GM19395 (cell line): Measurements from ENCODE around the gene HPSE2.
"Not testable (repeated sequence)": the region's sequence is repeated elsewhere in the genome, so short reads cannot be mapped to it uniquely, and the experiment has no call there.

Experiments used
- ATAC-seq: cut with Tn5 transposase; IDR thresholded peaks from one replicate; pipeline ENCODE4 v1.9.1; 2021; ENCODE audit warnings: mild to moderate bottlenecking, moderate library complexity; ENCODE audit not compliant: unreplicated experiment

The HPSE2 gene

GRCh38 chr10:99235658-99236626, at the start of gene HPSE2:
HPSE2 (minus strand) TSS chr10:99235852.
- no peak for ATAC-seq

GRCh38 chr10:99280472-99280871, 44.8 kb upstream of the HPSE2 start:
- ATAC-seq = peak; percentile 77

- peak; percentile 33 for ATAC-seq
These were observed 44.0 kb upstream of the HPSE2 start for GRCh38 chr10:99279626-99280111.

- no peak for ATAC-seq
These were observed 41.3 kb upstream of the HPSE2 start for GRCh38 chr10:99276848-99277486.

GRCh38 chr10:99266383-99266782, 30.7 kb upstream of the HPSE2 start:
- no peak for ATAC-seq

- no peak for ATAC-seq
These were observed 13.2 kb upstream of the HPSE2 start for GRCh38 chr10:99248824-99249223.

GRCh38 chr10:99247893-99248292, 12.2 kb upstream of the HPSE2 start:
- ATAC-seq = not testable (repeated sequence)

GRCh38 chr10:99236627-99237309, 1.1 kb upstream of the HPSE2 start:
- ATAC-seq = no peak

GRCh38 chr10:99234791-99235657, 628 bp downstream of the HPSE2 start:
- ATAC-seq = no peak

- ATAC-seq = peak; percentile 96
These were observed 1.4 kb downstream of the HPSE2 start for GRCh38 chr10:99234041-99234790.

GRCh38 chr10:99233689-99234037, 2.0 kb downstream of the HPSE2 start:
- ATAC-seq = peak; percentile 16

- no peak for ATAC-seq
These were observed 2.5 kb downstream of the HPSE2 start for GRCh38 chr10:99233000-99233688.

- no peak for ATAC-seq
These were observed 3.2 kb downstream of the HPSE2 start for GRCh38 chr10:99232360-99232999.

GRCh38 chr10:99224766-99225165, 10.9 kb downstream of the HPSE2 start:
- no peak for ATAC-seq

GRCh38 chr10:99207340-99207739, 28.3 kb downstream of the HPSE2 start:
- ATAC-seq = no peak

- ATAC-seq = no peak
These were observed 32.3 kb downstream of the HPSE2 start for GRCh38 chr10:99203310-99203709.

GRCh38 chr10:99172950-99173349, 62.7 kb downstream of the HPSE2 start:
- ATAC-seq = no peak

- ATAC-seq = no peak
These were observed 63.4 kb downstream of the HPSE2 start for GRCh38 chr10:99172128-99172738.
